HCT116 (cell line): ENCODE results near the gene GPN1.

Experiments used
- CEBPB ChIP-seq: IDR thresholded peaks from 2 replicates; pipeline ENCODE4 v1.6.1; 2012; ENCODE audit warnings: low read depth
- EGR1 ChIP-seq: IDR thresholded peaks from 2 replicates; pipeline ENCODE4 v1.6.1; 2012; ENCODE audit warnings: low read depth
- EZH2 ChIP-seq: fragments of 200-600 bp; sonication (generic); IDR thresholded peaks from 2 replicates; pipeline ENCODE4 v1.6.1; 2017; ENCODE audit warnings: antibody characterized with exemption, mixed run types
- FOSL1 ChIP-seq: IDR thresholded peaks from 2 replicates; pipeline ENCODE4 v1.6.1; 2012; ENCODE audit warnings: low read depth
- POLR2A ChIP-seq: IDR thresholded peaks from 2 replicates; pipeline ENCODE4 v1.7.0; 2011; ENCODE audit warnings: borderline replicate concordance; ENCODE audit not compliant: insufficient read depth, insufficient read length; ENCODE audit errors: extremely low read depth
- POLR2AphosphoS5 ChIP-seq: IDR thresholded peaks from 2 replicates; pipeline ENCODE4 v1.6.1; 2011; ENCODE audit warnings: mild to moderate bottlenecking, low read depth, low read length, moderate library complexity
- RAD21 ChIP-seq: IDR thresholded peaks from 2 replicates; pipeline ENCODE4 v1.6.1; 2012; ENCODE audit warnings: low read depth, mild to moderate bottlenecking
- REST ChIP-seq: IDR thresholded peaks from 2 replicates; pipeline ENCODE4 v1.6.1; 2012; ENCODE audit warnings: low read depth
- TF ChIP-seq, protein P1 (sequence below), 3 experiments: fragments of 200-600 bp in 1 of 3; sonication (generic) in 1 of 3; IDR thresholded peaks in 2 of 3; conservative IDR thresholded peaks in 1 of 3; 2 replicates each; pipeline ENCODE4 v1.5.1; 2012 to 2017; ENCODE audit warnings: low read depth in 2 of 3, low read length in 2 of 3, antibody characterized with exemption in 1 of 3, borderline replicate concordance in 1 of 3, control low read depth in 1 of 3, mild to moderate bottlenecking in 1 of 3, mixed read lengths in 1 of 3, mixed run types in 1 of 3, moderate library complexity in 1 of 3; ENCODE audit not compliant: insufficient read depth in 1 of 3
- TF ChIP-seq, protein P2 (sequence below): IDR thresholded peaks from 2 replicates; pipeline ENCODE4 v1.6.1; 2012

GRCh38 chr2:27687232-27687631 lies 58.4 kb downstream of the GPN1 start:
- TF ChIP-seq EGR1 (no peak), POLR2A (no peak), EZH2 (no peak), REST (no peak), POLR2AphosphoS5 (no peak), CEBPB (no peak), RAD21 (no peak), FOSL1 (no peak)
- TF ChIP-seq, protein P1, sequence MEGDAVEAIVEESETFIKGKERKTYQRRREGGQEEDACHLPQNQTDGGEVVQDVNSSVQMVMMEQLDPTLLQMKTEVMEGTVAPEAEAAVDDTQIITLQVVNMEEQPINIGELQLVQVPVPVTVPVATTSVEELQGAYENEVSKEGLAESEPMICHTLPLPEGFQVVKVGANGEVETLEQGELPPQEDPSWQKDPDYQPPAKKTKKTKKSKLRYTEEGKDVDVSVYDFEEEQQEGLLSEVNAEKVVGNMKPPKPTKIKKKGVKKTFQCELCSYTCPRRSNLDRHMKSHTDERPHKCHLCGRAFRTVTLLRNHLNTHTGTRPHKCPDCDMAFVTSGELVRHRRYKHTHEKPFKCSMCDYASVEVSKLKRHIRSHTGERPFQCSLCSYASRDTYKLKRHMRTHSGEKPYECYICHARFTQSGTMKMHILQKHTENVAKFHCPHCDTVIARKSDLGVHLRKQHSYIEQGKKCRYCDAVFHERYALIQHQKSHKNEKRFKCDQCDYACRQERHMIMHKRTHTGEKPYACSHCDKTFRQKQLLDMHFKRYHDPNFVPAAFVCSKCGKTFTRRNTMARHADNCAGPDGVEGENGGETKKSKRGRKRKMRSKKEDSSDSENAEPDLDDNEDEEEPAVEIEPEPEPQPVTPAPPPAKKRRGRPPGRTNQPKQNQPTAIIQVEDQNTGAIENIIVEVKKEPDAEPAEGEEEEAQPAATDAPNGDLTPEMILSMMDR (IDR thresholded peaks at IDR 0.05 in 2 of 3, conservative IDR thresholded peaks at IDR 0.05 in 1 of 3; ENCODE audit: borderline replicate concordance in 1 of 3, insufficient read depth in 1 of 3, low read depth in 2 of 3, low read length in 2 of 3), result no peak
- TF ChIP-seq, protein P2, sequence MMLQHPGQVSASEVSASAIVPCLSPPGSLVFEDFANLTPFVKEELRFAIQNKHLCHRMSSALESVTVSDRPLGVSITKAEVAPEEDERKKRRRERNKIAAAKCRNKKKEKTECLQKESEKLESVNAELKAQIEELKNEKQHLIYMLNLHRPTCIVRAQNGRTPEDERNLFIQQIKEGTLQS, result no peak
